ENCODE measurements around the gene YPEL2.

DNA sequence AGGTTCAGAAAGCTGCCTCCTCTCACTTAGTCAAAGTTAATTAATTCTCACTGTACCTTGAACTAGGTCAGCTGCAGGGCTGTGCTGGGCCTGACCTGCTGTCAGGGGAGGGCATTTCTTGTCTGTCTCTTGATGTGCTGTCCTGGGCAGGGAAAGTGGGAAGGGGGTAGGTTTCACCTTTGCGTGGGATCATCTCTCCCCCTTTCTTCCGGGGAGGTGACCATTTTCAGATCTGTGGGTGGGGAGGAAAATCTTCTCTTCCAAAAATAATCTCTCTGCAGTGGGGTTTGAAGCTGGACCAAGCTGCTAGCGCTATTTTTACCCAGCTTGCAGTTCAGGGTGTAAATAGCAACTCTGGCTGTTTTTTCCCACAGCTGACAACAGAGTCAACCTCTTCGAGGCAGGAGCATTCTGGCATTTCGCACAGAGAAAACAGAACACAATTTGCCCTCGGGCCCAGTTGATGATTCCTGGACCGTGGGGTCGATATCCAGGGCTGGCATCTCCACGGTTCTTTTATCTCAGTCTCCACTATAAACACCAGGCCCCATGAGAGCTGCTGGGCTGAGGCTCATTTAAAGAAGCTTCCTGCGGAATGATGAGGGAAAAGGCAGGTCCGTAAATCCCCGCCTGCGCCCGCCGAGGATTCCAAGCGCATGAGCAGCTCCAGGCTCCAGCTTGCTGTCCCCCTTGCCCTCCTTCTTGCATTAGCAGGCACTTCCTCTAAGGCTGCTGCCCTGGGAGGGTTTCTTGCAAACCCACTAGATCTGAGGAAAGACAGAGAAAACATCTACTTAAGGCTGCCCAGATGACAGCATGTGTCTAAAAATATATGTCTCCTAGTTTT is 93.9 kb downstream of the YPEL2 start:
- TF ChIP-seq, protein P1, sequence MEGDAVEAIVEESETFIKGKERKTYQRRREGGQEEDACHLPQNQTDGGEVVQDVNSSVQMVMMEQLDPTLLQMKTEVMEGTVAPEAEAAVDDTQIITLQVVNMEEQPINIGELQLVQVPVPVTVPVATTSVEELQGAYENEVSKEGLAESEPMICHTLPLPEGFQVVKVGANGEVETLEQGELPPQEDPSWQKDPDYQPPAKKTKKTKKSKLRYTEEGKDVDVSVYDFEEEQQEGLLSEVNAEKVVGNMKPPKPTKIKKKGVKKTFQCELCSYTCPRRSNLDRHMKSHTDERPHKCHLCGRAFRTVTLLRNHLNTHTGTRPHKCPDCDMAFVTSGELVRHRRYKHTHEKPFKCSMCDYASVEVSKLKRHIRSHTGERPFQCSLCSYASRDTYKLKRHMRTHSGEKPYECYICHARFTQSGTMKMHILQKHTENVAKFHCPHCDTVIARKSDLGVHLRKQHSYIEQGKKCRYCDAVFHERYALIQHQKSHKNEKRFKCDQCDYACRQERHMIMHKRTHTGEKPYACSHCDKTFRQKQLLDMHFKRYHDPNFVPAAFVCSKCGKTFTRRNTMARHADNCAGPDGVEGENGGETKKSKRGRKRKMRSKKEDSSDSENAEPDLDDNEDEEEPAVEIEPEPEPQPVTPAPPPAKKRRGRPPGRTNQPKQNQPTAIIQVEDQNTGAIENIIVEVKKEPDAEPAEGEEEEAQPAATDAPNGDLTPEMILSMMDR (IDR thresholded peaks at IDR 0.05): no peak
- TF ChIP-seq POLR2A (IDR thresholded peaks at IDR 0.05): no peak
